ENCODE results near the gene APBB3. TPM values are rescaled to one million over a fixed set of nuclear protein-coding genes. Genes with fewer than 3 reads are reported as not detected.

The APBB3 gene
- polyA plus RNA-seq, 1 donor: 27.2 TPM

- Histone ChIP-seq H3K9me3 (ENCODE audit: control insufficient read depth, low read depth, low read length) (peaks cover 5% of the 10 kb centered on the region), H3K27ac (ENCODE audit: low read length) (no peak overlapping the region), H3K27me3 (ENCODE audit: control insufficient read depth, insufficient read depth, low read length) (no peaks in the 10 kb centered on the region), H3K4me1 (ENCODE audit: control insufficient read depth, insufficient read depth, low read length) (peaks cover 10% of the 10 kb centered on the region), H3K4me3 (ENCODE audit: low read length) (no peak overlapping the region), H3K36me3 (ENCODE audit: control insufficient read depth, insufficient read depth, low read length) (peaks cover 40% of the 10 kb centered on the region)
- no CpG with 5 or more reads among the region's 22 CpGs for WGBS (ENCODE audit: insufficient coverage, low lambda C conversion rate)
- DNase-seq: no peak
Measured at GRCh38 chr5:140567136-140567818, 2.9 kb upstream of the APBB3 start.

- H3K4me1 ChIP-seq (ENCODE audit: control insufficient read depth, insufficient read depth, low read length): peaks cover 10% of the 10 kb centered on the region
- no peaks in the 10 kb centered on the region for H3K27me3 ChIP-seq (ENCODE audit: control insufficient read depth, insufficient read depth, low read length)
- no peak overlapping the region for H3K4me3 ChIP-seq (ENCODE audit: low read length)
- no CpG with 5 or more reads among the region's 5 CpGs for WGBS (ENCODE audit: insufficient coverage, low lambda C conversion rate)
- H3K27ac ChIP-seq (ENCODE audit: low read length): no peak overlapping the region
- peaks cover 5% of the 10 kb centered on the region for H3K9me3 ChIP-seq (ENCODE audit: control insufficient read depth, low read depth, low read length)
- DNase-seq: no peak
- peaks cover 44% of the 10 kb centered on the region for H3K36me3 ChIP-seq (ENCODE audit: control insufficient read depth, insufficient read depth, low read length)
Measured at GRCh38 chr5:140566665-140567064, 2.3 kb upstream of the APBB3 start.

- no CpG with 5 or more reads among the region's 4 CpGs for WGBS (ENCODE audit: insufficient coverage, low lambda C conversion rate)
Measured at GRCh38 chr5:140565780-140566095, 1.3 kb upstream of the APBB3 start.

GRCh38 chr5:140565024-140565779 lies 804 bp upstream of the APBB3 start:
- Histone ChIP-seq H3K36me3 (ENCODE audit: control insufficient read depth, insufficient read depth, low read length) (peaks cover 44% of the 10 kb centered on the region), H3K9me3 (ENCODE audit: control insufficient read depth, low read depth, low read length) (peaks cover 5% of the 10 kb centered on the region), H3K4me1 (ENCODE audit: control insufficient read depth, insufficient read depth, low read length) (peaks cover 10% of the 10 kb centered on the region), H3K4me3 (ENCODE audit: low read length) (peak overlapping the region; percentile 70), H3K27me3 (ENCODE audit: control insufficient read depth, insufficient read depth, low read length) (no peaks in the 10 kb centered on the region), H3K27ac (ENCODE audit: low read length) (peak overlapping the region; percentile 85)
- 10% methylated on average over 5 of the region's 13 CpGs for WGBS (ENCODE audit: insufficient coverage, low lambda C conversion rate)
- no peak for DNase-seq

More at GRCh38 chr5:140565780-140566095, 1.3 kb upstream of the APBB3 start:
- Histone ChIP-seq H3K4me3 (ENCODE audit: low read length) (no peak overlapping the region), H3K27me3 (ENCODE audit: control insufficient read depth, insufficient read depth, low read length) (no peaks in the 10 kb centered on the region), H3K9me3 (ENCODE audit: control insufficient read depth, low read depth, low read length) (peaks cover 5% of the 10 kb centered on the region), H3K4me1 (ENCODE audit: control insufficient read depth, insufficient read depth, low read length) (peaks cover 10% of the 10 kb centered on the region), H3K27ac (ENCODE audit: low read length) (no peak overlapping the region), H3K36me3 (ENCODE audit: control insufficient read depth, insufficient read depth, low read length) (peaks cover 47% of the 10 kb centered on the region)
- no peak for DNase-seq

GRCh38 chr5:140563596-140563995 lies 802 bp downstream of the APBB3 start:
- Histone ChIP-seq H3K27me3 (ENCODE audit: control insufficient read depth, insufficient read depth, low read length) (no peaks in the 10 kb centered on the region), H3K4me3 (ENCODE audit: low read length) (peak overlapping the region; percentile 70), H3K4me1 (ENCODE audit: control insufficient read depth, insufficient read depth, low read length) (peaks cover 10% of the 10 kb centered on the region), H3K9me3 (ENCODE audit: control insufficient read depth, low read depth, low read length) (peaks cover 5% of the 10 kb centered on the region), H3K36me3 (ENCODE audit: control insufficient read depth, insufficient read depth, low read length) (peaks cover 38% of the 10 kb centered on the region), H3K27ac (ENCODE audit: low read length) (peak overlapping the region; percentile 85)
- DNase-seq: peak in 1 of 2 donors; percentile 32
- no CpG with 5 or more reads among the region's 8 CpGs for WGBS (ENCODE audit: insufficient coverage, low lambda C conversion rate)

- Histone ChIP-seq H3K27me3 (ENCODE audit: control insufficient read depth, insufficient read depth, low read length) (no peaks in the 10 kb centered on the region), H3K27ac (ENCODE audit: low read length) (no peak overlapping the region), H3K9me3 (ENCODE audit: control insufficient read depth, low read depth, low read length) (peaks cover 5% of the 10 kb centered on the region), H3K4me1 (ENCODE audit: control insufficient read depth, insufficient read depth, low read length) (peaks cover 15% of the 10 kb centered on the region), H3K36me3 (ENCODE audit: control insufficient read depth, insufficient read depth, low read length) (peaks cover 21% of the 10 kb centered on the region), H3K4me3 (ENCODE audit: low read length) (no peak overlapping the region)
- no CpG with 5 or more reads among the region's 10 CpGs for WGBS (ENCODE audit: insufficient coverage, low lambda C conversion rate)
- DNase-seq: no peak
Measured at GRCh38 chr5:140561753-140562523, 2.5 kb downstream of the APBB3 start.

GRCh38 chr5:140560227-140560626 lies 4.2 kb downstream of the APBB3 start:
- Histone ChIP-seq H3K27me3 (ENCODE audit: control insufficient read depth, insufficient read depth, low read length) (no peaks in the 10 kb centered on the region), H3K27ac (ENCODE audit: low read length) (no peak overlapping the region), H3K4me3 (ENCODE audit: low read length) (no peak overlapping the region), H3K36me3 (ENCODE audit: control insufficient read depth, insufficient read depth, low read length) (peaks cover 10% of the 10 kb centered on the region), H3K9me3 (ENCODE audit: control insufficient read depth, low read depth, low read length) (peaks cover 5% of the 10 kb centered on the region), H3K4me1 (ENCODE audit: control insufficient read depth, insufficient read depth, low read length) (peaks cover 17% of the 10 kb centered on the region)
- no peak for DNase-seq
- WGBS (ENCODE audit: insufficient coverage, low lambda C conversion rate): no CpG with 5 or more reads among the region's 10 CpGs

- no peaks in the 10 kb centered on the region for H3K27me3 ChIP-seq (ENCODE audit: control insufficient read depth, insufficient read depth, low read length)
- DNase-seq: no peak
- H3K27ac ChIP-seq (ENCODE audit: low read length): no peak overlapping the region
- no CpG with 5 or more reads among the region's 9 CpGs for WGBS (ENCODE audit: insufficient coverage, low lambda C conversion rate)
- peaks cover 14% of the 10 kb centered on the region for H3K4me1 ChIP-seq (ENCODE audit: control insufficient read depth, insufficient read depth, low read length)
- peaks cover 10% of the 10 kb centered on the region for H3K36me3 ChIP-seq (ENCODE audit: control insufficient read depth, insufficient read depth, low read length)
- H3K9me3 ChIP-seq (ENCODE audit: control insufficient read depth, low read depth, low read length): no peaks in the 10 kb centered on the region
- no peak overlapping the region for H3K4me3 ChIP-seq (ENCODE audit: low read length)
Measured at GRCh38 chr5:140558542-140558941, 5.9 kb downstream of the APBB3 start.

GRCh38 chr5:140557965-140558364 lies 6.4 kb downstream of the APBB3 start:
- peaks cover 10% of the 10 kb centered on the region for H3K36me3 ChIP-seq (ENCODE audit: control insufficient read depth, insufficient read depth, low read length)
- no peak for DNase-seq
- no CpG with 5 or more reads among the region's 3 CpGs for WGBS (ENCODE audit: insufficient coverage, low lambda C conversion rate)
- H3K9me3 ChIP-seq (ENCODE audit: control insufficient read depth, low read depth, low read length): no peaks in the 10 kb centered on the region
- H3K4me1 ChIP-seq (ENCODE audit: control insufficient read depth, insufficient read depth, low read length): peaks cover 10% of the 10 kb centered on the region
- no peak overlapping the region for H3K4me3 ChIP-seq (ENCODE audit: low read length)
- peak overlapping the region; percentile 62 for H3K27ac ChIP-seq (ENCODE audit: low read length)
- no peaks in the 10 kb centered on the region for H3K27me3 ChIP-seq (ENCODE audit: control insufficient read depth, insufficient read depth, low read length)

- Histone ChIP-seq H3K4me1 (ENCODE audit: control insufficient read depth, insufficient read depth, low read length) (peaks cover 10% of the 10 kb centered on the region), H3K4me3 (ENCODE audit: low read length) (peak within 1 kb of the TSS; percentile 93), H3K9me3 (ENCODE audit: control insufficient read depth, low read depth, low read length) (no peaks in the 10 kb centered on the region), H3K36me3 (ENCODE audit: control insufficient read depth, insufficient read depth, low read length) (peaks cover 10% of the 10 kb centered on the region), H3K27ac (ENCODE audit: low read length) (peak within 1 kb of the TSS; percentile 62), H3K27me3 (ENCODE audit: control insufficient read depth, insufficient read depth, low read length) (no peaks in the 10 kb centered on the region)
- DNase-seq: peak; percentile 89 to 93
- no CpG with 5 or more reads among the region's 46 CpGs for WGBS (ENCODE audit: insufficient coverage, low lambda C conversion rate)
Measured at GRCh38 chr5:140557136-140557805, 7.1 kb downstream of the APBB3 start, which contains the start of gene SRA1. Gene SRA1 (minus strand): TSS chr5:140557473. CDS start chr5:140557452, 21 bp downstream.

Measured in large intestine (tissue), 3 donors.